OCI-LY7 (cell line): ENCODE measurements around the gene DPYSL4. TPM values are rescaled to one million over a fixed set of nuclear protein-coding genes. Genes with fewer than 3 reads are reported as not detected.

Experiments used
- BruUV-seq: library from RNA; stranded (reverse); fragments of 400-500 nt; replicated peaks from 2 replicates; lab custom pipeline; 2021; lab: Mats Ljungman, UMichigan
- CTCF ChIA-PET: fragments of 300-600 bp; sonication (Branson Sonifier 250); formaldehyde crosslinking; loops from one replicate; lab custom pipeline; 2022; ENCODE audit warnings: antibody characterized with exemption; ENCODE audit not compliant: unreplicated experiment; lab: Charles Lee
- POLR2A ChIA-PET: fragments of 300-600 bp; sonication (Branson Sonifier 250); formaldehyde crosslinking; loops from one replicate; lab custom pipeline; 2022; ENCODE audit warnings: antibody characterized with exemption; lab: Charles Lee
- DNase-seq: peaks from one replicate; pipeline ENCODE4 v3.0.0-alpha.2; 2015; ENCODE audit warnings: low spot score
- H2AFZ ChIP-seq: fragments of 200-600 bp; sonication (generic), shearing (Covaris generic); 2 replicates; pipeline ENCODE4 v1.6.1; 2014; ENCODE audit warnings: mild to moderate bottlenecking, antibody characterized with exemption, low read length, moderate library complexity
- H3K27ac ChIP-seq: fragments of 200-600 bp; sonication (generic); 2 replicates; pipeline ENCODE4 v1.5.1; 2014; ENCODE audit warnings: mixed run types, low read depth, mild to moderate bottlenecking, moderate library complexity, low read length, inconsistent platforms; ENCODE audit not compliant: poor library complexity, severe bottlenecking
- H3K36me3 ChIP-seq: fragments of 200-600 bp; sonication (generic); 2 replicates; pipeline ENCODE4 v1.6.1; 2014; ENCODE audit warnings: mild to moderate bottlenecking, antibody characterized with exemption, low read length, moderate library complexity, mixed read lengths; ENCODE audit not compliant: insufficient read depth
- H3K4me1 ChIP-seq: fragments of 200-600 bp; sonication (generic); 2 replicates; pipeline ENCODE4 v1.5.1; 2014; ENCODE audit warnings: mild to moderate bottlenecking, low read length; ENCODE audit not compliant: insufficient read depth, poor library complexity, severe bottlenecking
- H3K4me2 ChIP-seq: fragments of 200-600 bp; sonication (generic); 2 replicates; pipeline ENCODE4 v1.6.1; 2014; ENCODE audit warnings: mild to moderate bottlenecking, low read length
- H3K4me3 ChIP-seq: fragments of 200-600 bp; sonication (generic); 2 replicates; pipeline ENCODE4 v1.5.1; 2014; ENCODE audit warnings: mild to moderate bottlenecking, low read depth, low read length; ENCODE audit not compliant: poor library complexity, severe bottlenecking
- H3K79me2 ChIP-seq: fragments of 200-600 bp; sonication (generic); 2 replicates; pipeline ENCODE4 v1.6.1; 2016; ENCODE audit warnings: low read depth, mild to moderate bottlenecking, low read length, moderate library complexity, mixed read lengths; ENCODE audit not compliant: insufficient read depth
- H3K9me2 ChIP-seq: fragments of 200-600 bp; sonication (generic); 2 replicates; pipeline ENCODE4 v1.6.1; 2016; ENCODE audit warnings: mild to moderate bottlenecking, low read length, mixed read lengths; ENCODE audit not compliant: insufficient read depth
- H3K9me3 ChIP-seq: fragments of 200-600 bp; sonication (generic); 2 replicates; pipeline ENCODE4 v1.6.1; 2014; ENCODE audit warnings: mild to moderate bottlenecking, mixed run types, low read length, mixed read lengths
- H4K20me1 ChIP-seq: fragments of 200-600 bp; sonication (generic); 2 replicates; pipeline ENCODE4 v1.6.1; 2014; ENCODE audit warnings: mild to moderate bottlenecking, antibody characterized with exemption, low read length, moderate library complexity, mixed read lengths; ENCODE audit not compliant: insufficient read depth
- CTCF ChIP-seq: fragments of 200-600 bp; sonication (generic); conservative IDR thresholded peaks from 2 replicates; pipeline ENCODE4 v1.5.1; 2014; ENCODE audit warnings: mild to moderate bottlenecking, antibody characterized with exemption, low read length, moderate library complexity, mixed read lengths
- EZH2phosphoT487 ChIP-seq: fragments of 200-600 bp; sonication (generic); IDR thresholded peaks from 2 replicates; pipeline ENCODE4 v1.6.1; 2018; ENCODE audit warnings: low read depth, borderline replicate concordance, mild to moderate bottlenecking, mixed run types, antibody characterized with exemption, low read length, moderate library complexity, mixed read lengths
- intact Hi-C: fragments of 100-400 bp; cut with micrococcal nuclease; formaldehyde crosslinking; loops from one replicate; pipeline ENCODE4 v1.10.0; 2022; ENCODE audit not compliant: unreplicated experiment
- total RNA-seq, 2 experiments: library from RNA; depleted of rRNA in 1 of 2; stranded (reverse); fragments of >200 nt in 1 of 2; shearing (Covaris generic) in 1 of 2; gene quantifications; 2 replicates each; pipeline ENCODE4 v1.2.3, GENCODE V29; 2014 to 2022

Gene DPYSL4
- total RNA-seq, 2 experiments from 2014 or later = not detected

GRCh38 chr10:132176623-132177500 lies 9.9 kb upstream of the DPYSL4 start:
- Histone ChIP-seq H3K27ac (no peak overlapping the region), H3K79me2 (no peaks in the 10 kb centered on the region), H3K4me1 (no peaks in the 10 kb centered on the region), H3K36me3 (no peaks in the 10 kb centered on the region), H3K9me3 (0 out of 2 replicates have a peak, but pooled peaks cover 4% of the 10 kb centered on the region), H3K4me3 (no peak overlapping the region), H3K4me2 (no peak overlapping the region), H4K20me1 (no peaks in the 10 kb centered on the region), H2AFZ (no peak overlapping the region), H3K9me2 (no peaks in the 10 kb centered on the region)
- ChIA-PET POLR2A (no interaction called here), CTCF (no interaction called here)
- no peak for DNase-seq
- BruUV-seq = no TSS peak
- intact Hi-C loops = no loop called here
- TF ChIP-seq EZH2phosphoT487 (no peak), CTCF (no peak)

- ChIA-PET CTCF (no interaction called here), POLR2A (no interaction called here)
- Histone ChIP-seq H2AFZ (no peak overlapping the region), H3K79me2 (no peaks in the 10 kb centered on the region), H3K9me3 (0 out of 2 replicates have a peak, but pooled peaks cover 4% of the 10 kb centered on the region), H3K4me2 (no peak overlapping the region), H3K27ac (no peak overlapping the region), H3K4me3 (no peak overlapping the region), H3K4me1 (no peaks in the 10 kb centered on the region), H3K9me2 (no peaks in the 10 kb centered on the region), H3K36me3 (no peaks in the 10 kb centered on the region), H4K20me1 (no peaks in the 10 kb centered on the region)
- no TSS peak for BruUV-seq
- TF ChIP-seq EZH2phosphoT487 = no peak
- no peak for TF ChIP-seq CTCF
- no peak for DNase-seq
- intact Hi-C loops = no loop called here
Observed at GRCh38 chr10:132178046-132178445, 8.7 kb upstream of the DPYSL4 start.
